H9 (cell line): ENCODE results near the gene CDKAL1. TPM values are rescaled to one million over a fixed set of nuclear protein-coding genes. Genes with fewer than 3 reads are reported as not detected.

Experiments used
- DNase-seq: peaks from one replicate; pipeline ENCODE4 v3.0.0-alpha.2; 2017
- H2AFZ ChIP-seq: one replicate; pipeline ENCODE4 v1.6.1; 2013; ENCODE audit warnings: mild to moderate bottlenecking, low read length, control low read depth, moderate library complexity
- H2AK5ac ChIP-seq: 2 replicates; pipeline ENCODE4 v1.6.1; 2013; ENCODE audit warnings: low read length, control low read depth, mixed read lengths; ENCODE audit not compliant: insufficient read length
- H2BK120ac ChIP-seq: one replicate; pipeline ENCODE4 v1.6.1; 2013; ENCODE audit warnings: low read depth, mild to moderate bottlenecking, low read length, control low read depth, inconsistent platforms; ENCODE audit not compliant: poor library complexity, severe bottlenecking
- H2BK12ac ChIP-seq: 2 replicates; pipeline ENCODE4 v1.6.1; 2013; ENCODE audit warnings: low read length, control low read depth, mixed read lengths, low read depth; ENCODE audit not compliant: insufficient read length
- H2BK15ac ChIP-seq: 2 replicates; pipeline ENCODE4 v1.6.1; 2013; ENCODE audit warnings: low read depth, low read length, control low read depth
- H2BK20ac ChIP-seq: one replicate; pipeline ENCODE4 v1.6.1; 2013; ENCODE audit warnings: low read depth, mild to moderate bottlenecking, low read length, control low read depth, inconsistent platforms; ENCODE audit not compliant: poor library complexity, severe bottlenecking
- H2BK5ac ChIP-seq: 2 replicates; pipeline ENCODE4 v1.6.1; 2013; ENCODE audit warnings: low read length, control low read depth, mixed read lengths; ENCODE audit not compliant: insufficient read length
- H3K14ac ChIP-seq: 2 replicates; pipeline ENCODE4 v1.6.1; 2013; ENCODE audit warnings: low read length, control low read depth; ENCODE audit not compliant: insufficient read depth
- H3K18ac ChIP-seq: 2 replicates; pipeline ENCODE4 v1.6.1; 2013; ENCODE audit warnings: low read depth, mild to moderate bottlenecking, mixed read lengths, low read length, control low read depth; ENCODE audit not compliant: insufficient read length
- H3K23ac ChIP-seq: 2 replicates; pipeline ENCODE4 v1.6.1; 2013; ENCODE audit warnings: low read length, control low read depth, mixed read lengths, low read depth; ENCODE audit not compliant: insufficient read length
- H3K23me2 ChIP-seq: 2 replicates; pipeline ENCODE4 v1.6.1; 2013; ENCODE audit warnings: low read depth, mild to moderate bottlenecking, mixed read lengths, low read length, control low read depth; ENCODE audit not compliant: insufficient read length, poor library complexity, severe bottlenecking
- H3K27ac ChIP-seq: 2 replicates; pipeline ENCODE4 v1.5.1; 2013; ENCODE audit warnings: low read length, control low read depth, mixed read lengths, low read depth; ENCODE audit not compliant: insufficient read length
- H3K27me3 ChIP-seq: 2 replicates; pipeline ENCODE4 v1.6.1; 2013; ENCODE audit warnings: low read length, control low read depth, inconsistent platforms; ENCODE audit not compliant: insufficient read depth
- H3K4ac ChIP-seq: 2 replicates; pipeline ENCODE4 v1.6.1; 2013; ENCODE audit warnings: low read depth, mild to moderate bottlenecking, control low read depth, inconsistent platforms, low read length, moderate library complexity
- H3K4me1 ChIP-seq: 2 replicates; pipeline ENCODE4 v1.6.1; 2013; ENCODE audit warnings: low read length, control low read depth, inconsistent platforms; ENCODE audit not compliant: insufficient read depth
- H3K4me2 ChIP-seq: 2 replicates; pipeline ENCODE4 v1.6.1; 2013; ENCODE audit warnings: low read length, control low read depth, mixed read lengths; ENCODE audit not compliant: insufficient read length, insufficient read depth
- H3K56ac ChIP-seq: 2 replicates; pipeline ENCODE4 v1.6.1; 2013; ENCODE audit warnings: low read depth, mild to moderate bottlenecking, mixed read lengths, low read length, control low read depth; ENCODE audit not compliant: insufficient read length
- H3K79me1 ChIP-seq: 2 replicates; pipeline ENCODE4 v1.6.1; 2013; ENCODE audit warnings: low read depth, mild to moderate bottlenecking, moderate library complexity, low read length, control low read depth, inconsistent platforms; ENCODE audit not compliant: insufficient read depth, poor library complexity, severe bottlenecking
- H3K79me2 ChIP-seq: 2 replicates; pipeline ENCODE4 v1.6.1; 2013; ENCODE audit warnings: low read length, control low read depth, inconsistent platforms; ENCODE audit not compliant: insufficient read depth
- H3K9ac ChIP-seq: 2 replicates; pipeline ENCODE4 v1.6.1; 2013; ENCODE audit warnings: low read length, control low read depth, mixed read lengths; ENCODE audit not compliant: insufficient read length; ENCODE audit errors: extremely low read depth
- H3K9me3 ChIP-seq: one replicate; pipeline ENCODE4 v1.6.1; 2013; ENCODE audit warnings: low read depth, low read length, inconsistent platforms; ENCODE audit not compliant: control insufficient read depth
- H3T11ph ChIP-seq: one replicate; pipeline ENCODE4 v1.6.1; 2013; ENCODE audit warnings: mild to moderate bottlenecking, low read length, control low read depth, inconsistent platforms
- H4K20me1 ChIP-seq: one replicate; pipeline ENCODE4 v1.6.1; 2013; ENCODE audit not compliant: control insufficient read depth, insufficient read length, insufficient read depth
- H4K5ac ChIP-seq: 2 replicates; pipeline ENCODE4 v1.6.1; 2013; ENCODE audit warnings: low read depth, mild to moderate bottlenecking, mixed read lengths, low read length, control low read depth; ENCODE audit not compliant: insufficient read length
- H4K8ac ChIP-seq: replicated peaks from 2 replicates; pipeline ENCODE4 v1.6.1; 2013; ENCODE audit warnings: low read length, control low read depth, mixed read lengths, low read depth; ENCODE audit not compliant: insufficient read length
- H4K91ac ChIP-seq: 2 replicates; pipeline ENCODE4 v1.6.1; 2013; ENCODE audit warnings: low read depth, mild to moderate bottlenecking, moderate library complexity, mixed read lengths, low read length, control low read depth; ENCODE audit not compliant: insufficient read length
- H3K27ac Mint-ChIP-seq, 3 experiments: 2 replicates in 2 of 3; 3 replicates in 1 of 3; pipeline ENCODE4 v1.8.0; 2020 to 2021; ENCODE audit warnings: mixed read lengths in 3 of 3, mild to moderate bottlenecking in 1 of 3, moderate library complexity in 1 of 3
- H3K27me3 Mint-ChIP-seq: 2 replicates; pipeline ENCODE4 v1.8.0; 2021; ENCODE audit warnings: low read depth, mild to moderate bottlenecking, moderate library complexity, mixed read lengths
- H3K36me3 Mint-ChIP-seq, 3 experiments: 2 replicates in 2 of 3; 3 replicates in 1 of 3; pipeline ENCODE4 v1.8.0; 2020 to 2021; ENCODE audit warnings: low read depth in 3 of 3, mixed read lengths in 3 of 3; ENCODE audit not compliant: insufficient read depth in 1 of 3
- H3K4me1 Mint-ChIP-seq, 2 experiments: 2 replicates each; pipeline ENCODE4 v1.8.0; 2020; ENCODE audit warnings: mixed read lengths in 2 of 2
- H3K4me3 Mint-ChIP-seq, 2 experiments: 2 replicates in 1 of 2; 3 replicates in 1 of 2; pipeline ENCODE4 v1.8.0; 2020 to 2021; ENCODE audit warnings: mild to moderate bottlenecking in 2 of 2, mixed read lengths in 2 of 2, moderate library complexity in 1 of 2
- H3K9me3 Mint-ChIP-seq, 2 experiments: 2 replicates in 1 of 2; 3 replicates in 1 of 2; pipeline ENCODE4 v1.8.0; 2020; ENCODE audit warnings: mild to moderate bottlenecking in 2 of 2, mixed read lengths in 2 of 2, moderate library complexity in 1 of 2
- CTCF ChIP-seq: fragments of 200-600 bp; sonication (generic); conservative IDR thresholded peaks from 3 replicates; pipeline ENCODE4 v1.8.0; 2021; ENCODE audit warnings: antibody characterized with exemption, mild to moderate bottlenecking
- WGBS: extraction: QIAGEN DNeasy Blood & Tissue Kit; methylation state at CpG from one replicate; pipeline ENCODE4 v1.1.7; 2013; ENCODE audit warnings: missing lambda C conversion rate, low lambda C conversion rate, mixed read lengths; ENCODE audit not compliant: insufficient read length; ENCODE audit errors: extremely low coverage; 5-methylcytosine and 5-hydroxymethylcytosine counted together
- total RNA-seq: library from RNA; stranded (reverse); gene quantifications from 2 replicates; pipeline ENCODE4 v1.2.1, GENCODE V29; 2021

CDKAL1 gene
- total RNA-seq, 1 experiment from 2014 or later = 23.0 TPM

- H3K27me3 Mint-ChIP-seq = no peaks in the 10 kb centered on the region
- no peak overlapping the region for H2BK20ac ChIP-seq
- no peak overlapping the region for H2BK120ac ChIP-seq
- H4K8ac ChIP-seq = no peak overlapping the region
- H4K5ac ChIP-seq = no peak overlapping the region
- H3K27ac ChIP-seq = no peak overlapping the region
- H3K18ac ChIP-seq = no peak overlapping the region
- DNase-seq = no peak
- no peak overlapping the region for H2BK15ac ChIP-seq
- H3K79me2 ChIP-seq = 0 out of 2 replicates have a peak, but pooled peaks cover 1% of the 10 kb centered on the region
- no peak overlapping the region for H2AFZ ChIP-seq
- no peak overlapping the region for H3K4ac ChIP-seq
- H3K4me1 ChIP-seq = no peaks in the 10 kb centered on the region
- no peak overlapping the region for H3K9ac ChIP-seq
- no peak overlapping the region for H3K23ac ChIP-seq
- no peak overlapping the region for H4K91ac ChIP-seq
- H3K23me2 ChIP-seq = no peaks in the 10 kb centered on the region
- no peaks in the 10 kb centered on the region for H3K9me3 ChIP-seq
- no peak for TF ChIP-seq CTCF
- H3K14ac ChIP-seq = no peak overlapping the region
- no peak overlapping the region for H2BK5ac ChIP-seq
- H2AK5ac ChIP-seq = no peak overlapping the region
- no peak overlapping the region for H3K56ac ChIP-seq
- H3K4me2 ChIP-seq = no peak overlapping the region
- no peaks in the 10 kb centered on the region for H4K20me1 ChIP-seq
- H3K4me1 Mint-ChIP-seq = peaks cover 3 to 6% of the 10 kb centered on the region in 2 experiments; a peak in 3 of 4 replicates
- H3K36me3 Mint-ChIP-seq = no peaks in the 10 kb centered on the region; a peak in 1 of 7 replicates
- H3K9me3 Mint-ChIP-seq = peaks cover 0 to 1% of the 10 kb centered on the region in 2 experiments; a peak in 2 of 5 replicates
- no peak overlapping the region for H3K27ac Mint-ChIP-seq
- no peaks in the 10 kb centered on the region for H3K27me3 ChIP-seq
- no peak overlapping the region for H2BK12ac ChIP-seq
- H3K79me1 ChIP-seq = no peaks in the 10 kb centered on the region
- no CpG with 5 or more reads among the region's 2 CpGs for WGBS
- no peak overlapping the region for H3K4me3 Mint-ChIP-seq
- no peak overlapping the region for H3T11ph ChIP-seq
These were observed 213.7 kb downstream of the CDKAL1 start for GRCh38 chr6:20747991-20748390.
